Activated CD4-positive, CD25-positive, alpha-beta regulatory T cell (primary cell): ENCODE results near the gene CALML6.

Source experiments
- DNase-seq, 4 experiments: peaks; one replicate each; lab custom pipeline; 2025; lab: John Stamatoyannopoulos, UW

The CALML6 gene

DNA sequence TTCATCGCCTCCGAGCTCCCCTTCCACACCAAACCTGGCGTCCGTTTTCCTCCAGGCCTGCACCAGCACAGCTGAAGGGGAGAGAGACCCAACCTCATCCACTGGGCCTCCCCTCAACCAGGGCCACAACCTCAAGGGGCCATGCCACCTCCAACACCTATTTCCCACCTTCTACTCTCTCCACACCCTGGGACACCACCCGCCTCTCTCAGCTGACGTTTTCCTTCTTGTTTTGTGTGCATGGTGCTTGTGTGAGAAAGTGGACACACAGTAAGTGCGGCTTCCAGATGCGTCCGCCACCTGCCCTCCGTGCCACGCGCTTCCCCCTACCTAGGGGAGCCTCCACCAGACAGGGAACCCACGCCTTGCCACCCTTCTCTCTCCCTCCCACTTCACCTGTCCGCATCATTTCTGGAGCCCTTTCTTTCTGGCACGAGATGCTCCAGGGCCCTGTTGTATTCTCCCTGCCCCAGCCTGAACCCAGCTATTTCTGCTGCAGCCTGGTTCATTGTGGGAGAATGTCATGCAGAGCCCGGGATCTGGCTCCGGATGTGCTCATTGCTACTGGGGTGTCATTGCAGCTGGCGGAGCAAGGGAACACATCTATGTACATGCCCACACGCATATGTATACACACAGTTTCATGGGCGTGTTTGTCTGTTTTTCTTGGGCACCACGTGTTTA lies 22.8 kb upstream of the CALML6 start:
- no peak for DNase-seq

DNA sequence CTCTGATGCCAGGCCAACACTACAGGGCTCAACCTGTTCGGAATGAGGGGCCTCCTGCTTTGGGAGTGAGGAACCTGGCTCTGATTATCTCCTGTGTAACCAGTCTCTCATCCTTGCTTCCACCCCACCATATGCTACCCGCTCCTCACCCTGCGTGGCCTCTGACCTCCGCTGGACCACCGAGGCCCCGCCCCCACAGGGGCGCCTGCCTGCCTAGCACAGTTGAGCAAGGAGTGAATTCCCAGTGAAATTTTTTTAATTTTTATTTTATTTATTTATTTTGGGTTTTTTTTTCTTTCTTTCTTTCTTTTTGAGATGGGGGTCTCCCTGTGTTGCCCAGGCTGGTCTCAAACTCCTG lies 22.3 kb upstream of the CALML6 start:
- no peak for DNase-seq

DNA sequence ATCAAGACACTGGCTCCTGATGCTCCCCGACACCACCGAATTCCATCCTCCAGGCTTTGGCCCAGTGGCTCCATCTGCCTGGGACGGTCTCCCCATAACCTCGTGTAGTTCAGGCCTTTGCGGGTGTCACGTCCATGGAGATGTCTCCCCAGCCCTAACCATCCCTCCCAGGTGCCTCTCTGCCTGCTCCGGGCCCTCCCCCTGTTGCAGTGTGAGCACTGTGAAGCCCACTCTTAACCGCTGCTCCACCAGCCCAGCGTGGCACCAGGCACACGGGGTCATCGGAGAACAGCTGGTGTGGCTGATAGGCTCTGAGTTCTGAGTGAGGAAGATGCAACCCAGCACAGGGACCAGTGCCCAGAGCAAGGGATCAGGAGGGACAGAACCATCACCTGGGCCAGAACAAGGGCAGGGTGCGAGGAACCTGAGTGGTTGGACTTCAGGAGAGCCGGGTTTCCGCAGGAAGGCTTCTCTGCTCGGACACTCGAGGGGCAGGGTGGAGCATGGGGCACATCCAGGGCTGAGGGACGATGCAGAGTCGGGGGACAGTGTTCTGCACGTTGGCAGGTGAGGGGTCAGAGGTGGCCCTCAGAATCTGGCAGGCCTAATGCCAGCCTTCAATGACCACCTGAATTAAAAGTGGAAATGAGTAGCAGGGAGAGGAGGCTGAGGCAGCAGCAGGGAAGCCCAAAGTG lies 21.6 kb upstream of the CALML6 start:
- no peak for DNase-seq

DNA sequence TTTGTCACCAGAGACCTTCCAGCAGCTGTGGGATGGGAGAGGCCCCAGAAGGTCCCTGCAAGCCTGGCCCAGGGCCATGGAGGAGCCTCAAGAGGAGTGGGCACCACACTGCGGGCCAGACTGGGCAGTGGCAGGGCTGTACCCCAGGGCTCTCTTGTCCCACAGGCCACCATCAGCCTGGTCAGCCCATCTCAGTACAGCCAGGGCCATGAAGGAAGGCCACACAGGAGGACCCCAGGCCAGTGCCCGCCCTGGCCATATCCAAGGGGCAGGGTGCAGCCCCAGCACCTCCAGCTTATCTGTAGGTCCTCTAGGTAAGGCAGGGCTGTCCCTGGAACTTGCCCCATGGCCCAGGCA lies 21.1 kb upstream of the CALML6 start:
- DNase-seq = no peak

DNA sequence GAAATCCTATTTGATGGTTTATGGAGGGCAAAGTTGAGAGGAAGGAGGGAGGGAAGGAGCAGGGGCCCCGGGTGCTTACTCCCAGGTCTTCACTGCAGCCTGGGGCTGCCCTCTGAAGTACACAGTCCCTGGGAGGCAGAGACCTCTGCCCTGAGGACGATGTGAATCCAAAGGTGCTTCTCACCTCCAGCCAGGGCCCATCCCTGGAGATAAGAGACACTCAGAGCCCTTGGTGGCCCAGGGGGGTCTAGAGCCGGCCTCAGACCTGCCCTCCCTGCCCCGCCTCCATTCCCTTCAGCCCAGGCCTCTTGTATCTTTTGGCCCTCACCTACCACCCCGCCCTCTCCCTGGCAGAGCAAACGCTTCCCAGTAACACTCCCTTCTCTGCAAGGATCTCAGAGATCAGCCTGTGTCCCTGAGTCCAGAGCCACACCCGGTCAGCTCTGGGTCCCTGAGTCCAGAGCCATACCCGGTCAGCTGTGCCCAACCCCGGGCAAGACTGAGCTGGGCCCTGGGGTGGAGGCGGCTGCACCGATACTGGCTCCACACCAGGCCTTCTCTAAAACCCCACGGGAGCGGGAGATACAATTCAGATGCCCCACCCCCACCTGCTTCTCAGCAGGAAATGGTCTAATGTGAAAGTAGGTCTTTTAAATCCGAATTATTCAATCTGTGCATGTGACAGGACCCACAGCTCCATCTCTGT lies 20.6 kb upstream of the CALML6 start:
- DNase-seq = no peak

DNA sequence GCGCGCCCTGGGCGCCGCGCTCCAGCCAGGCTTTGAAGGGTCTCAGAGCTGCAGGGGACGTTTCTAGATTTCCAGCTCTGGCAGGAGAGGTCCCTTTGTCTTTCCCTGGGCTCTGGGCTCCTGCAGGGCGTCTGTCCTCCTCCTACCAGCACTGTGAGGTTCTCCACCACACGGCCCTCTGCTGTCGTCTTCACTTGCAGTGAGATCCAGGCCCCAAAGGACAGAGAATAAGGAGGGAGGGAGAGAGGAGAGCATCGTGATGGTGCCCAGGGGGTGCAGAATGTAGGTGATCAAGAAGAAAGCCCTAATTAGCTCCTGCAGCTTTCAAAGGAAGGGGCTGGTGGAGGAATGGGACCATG lies 20.0 kb upstream of the CALML6 start:
- DNase-seq = no peak

DNA sequence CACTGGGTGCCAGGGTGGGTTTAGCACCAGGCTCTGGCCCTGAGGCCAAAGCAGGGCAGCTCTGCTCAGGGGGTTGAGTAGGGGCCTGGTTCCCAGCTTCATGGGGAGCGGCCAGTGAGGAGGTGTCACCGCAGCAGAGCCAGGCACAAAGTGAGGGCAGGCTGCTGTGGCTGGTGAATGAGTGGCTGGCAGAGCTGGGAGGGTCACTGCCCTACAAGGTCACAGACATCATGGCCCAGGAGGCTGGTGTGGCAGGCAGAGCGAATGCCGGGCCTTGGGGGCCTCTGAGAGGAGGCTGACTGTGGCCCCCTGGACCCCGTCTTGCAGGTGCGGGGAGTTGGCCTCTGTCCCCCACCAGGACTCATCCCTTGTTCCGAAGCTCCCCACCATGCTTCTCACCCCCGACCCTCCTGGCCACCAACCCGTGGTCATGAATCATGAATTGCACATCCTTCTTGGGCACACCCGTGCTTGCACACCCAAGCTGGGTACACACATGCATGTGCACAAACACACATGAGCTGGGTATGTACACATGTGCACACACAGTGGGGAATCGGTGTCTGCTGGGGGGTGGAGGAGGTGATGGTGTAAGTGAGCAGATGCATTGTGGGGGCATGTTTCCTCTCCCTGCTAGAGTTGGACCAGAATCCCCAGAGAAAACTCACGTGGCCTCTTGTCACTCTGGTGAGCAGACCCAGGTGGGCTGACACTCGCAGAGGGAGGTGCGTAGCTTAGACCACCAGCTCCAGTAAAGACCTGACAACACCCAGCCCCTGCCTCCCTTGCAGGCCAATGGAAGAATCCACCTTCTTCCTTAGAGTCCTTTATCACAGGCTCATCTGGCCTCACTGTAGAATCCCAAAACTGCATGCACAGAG lies 19.4 kb upstream of the CALML6 start:
- DNase-seq = no peak

DNA sequence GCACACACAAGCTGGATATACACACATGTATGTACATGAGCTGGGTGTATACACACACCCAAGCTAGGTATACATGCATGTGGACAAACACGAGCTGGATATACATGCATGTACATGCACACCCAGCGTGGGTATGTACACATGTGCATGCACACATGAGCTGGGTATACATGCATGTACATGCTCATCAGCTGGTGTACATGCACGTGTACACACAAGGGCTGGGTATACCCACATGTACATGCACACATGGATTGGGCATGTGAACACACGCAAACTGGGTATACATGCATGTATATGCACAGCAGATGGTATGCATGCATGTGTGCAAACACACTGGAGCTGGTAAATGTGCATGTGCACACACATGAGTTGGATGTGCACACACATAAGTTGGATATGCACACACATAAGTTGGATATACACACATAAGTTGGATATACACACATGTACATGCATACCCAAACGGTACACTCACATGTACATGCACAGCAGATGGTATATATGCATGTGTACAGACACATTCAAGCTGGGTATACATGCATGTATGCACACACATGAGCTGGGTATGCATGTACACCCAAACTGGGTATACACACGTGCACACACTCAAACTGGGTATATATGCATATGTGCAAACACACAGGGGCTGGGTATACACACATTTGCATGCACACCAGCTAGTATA lies 16.7 kb upstream of the CALML6 start:
- no peak for DNase-seq

DNA sequence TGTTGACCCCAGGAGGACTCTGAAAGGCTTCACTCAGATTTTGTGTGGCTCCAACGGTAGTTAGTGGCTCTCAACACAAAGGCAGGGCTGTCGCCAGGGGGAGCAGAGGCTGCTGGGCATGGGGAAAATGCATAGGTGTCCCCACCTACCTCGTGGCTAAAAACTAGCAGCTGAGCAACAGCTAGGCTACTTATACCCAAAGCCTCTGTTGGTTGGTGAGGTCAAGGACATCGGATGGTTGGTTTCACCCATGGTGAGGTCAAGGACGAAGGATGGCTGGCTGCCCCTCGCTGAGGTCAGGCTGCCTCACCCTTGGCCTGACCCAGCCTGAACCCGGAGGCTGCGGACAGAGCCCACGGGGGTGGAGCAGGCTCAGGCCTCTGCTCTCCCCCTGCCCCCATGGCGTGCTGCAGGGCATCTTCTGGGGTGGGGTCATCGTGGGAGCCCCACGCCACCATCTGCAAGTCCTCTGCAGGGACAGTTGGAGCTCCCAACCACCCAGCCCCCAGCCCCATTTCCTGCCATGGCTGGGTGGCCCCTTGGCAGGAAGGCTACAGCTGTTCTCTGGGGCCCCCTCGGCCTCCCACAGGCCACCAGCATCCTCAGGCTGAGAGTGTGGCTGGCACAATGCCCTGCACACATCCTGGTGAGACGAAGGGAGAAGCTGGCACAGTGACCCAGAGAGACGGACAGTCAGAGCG lies 15.6 kb upstream of the CALML6 start:
- DNase-seq = no peak

DNA sequence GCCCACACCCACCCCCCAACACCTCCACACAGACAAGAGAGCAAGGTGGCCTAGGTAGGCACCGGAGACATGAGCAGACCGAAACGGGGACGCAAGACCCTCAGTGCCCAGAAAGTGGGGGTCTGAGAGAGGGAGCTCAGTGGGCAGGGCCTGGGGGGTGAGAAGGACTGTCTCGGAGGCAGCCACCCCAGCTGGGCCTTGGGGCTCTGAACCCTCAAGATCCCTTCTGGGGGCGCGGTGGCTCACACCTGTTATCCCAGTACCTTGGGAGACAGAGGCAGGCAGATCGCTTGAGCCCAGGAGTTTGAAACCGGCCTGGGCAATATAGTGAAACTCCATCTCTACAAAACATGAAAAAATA lies 15.1 kb upstream of the CALML6 start:
- DNase-seq = no peak

DNA sequence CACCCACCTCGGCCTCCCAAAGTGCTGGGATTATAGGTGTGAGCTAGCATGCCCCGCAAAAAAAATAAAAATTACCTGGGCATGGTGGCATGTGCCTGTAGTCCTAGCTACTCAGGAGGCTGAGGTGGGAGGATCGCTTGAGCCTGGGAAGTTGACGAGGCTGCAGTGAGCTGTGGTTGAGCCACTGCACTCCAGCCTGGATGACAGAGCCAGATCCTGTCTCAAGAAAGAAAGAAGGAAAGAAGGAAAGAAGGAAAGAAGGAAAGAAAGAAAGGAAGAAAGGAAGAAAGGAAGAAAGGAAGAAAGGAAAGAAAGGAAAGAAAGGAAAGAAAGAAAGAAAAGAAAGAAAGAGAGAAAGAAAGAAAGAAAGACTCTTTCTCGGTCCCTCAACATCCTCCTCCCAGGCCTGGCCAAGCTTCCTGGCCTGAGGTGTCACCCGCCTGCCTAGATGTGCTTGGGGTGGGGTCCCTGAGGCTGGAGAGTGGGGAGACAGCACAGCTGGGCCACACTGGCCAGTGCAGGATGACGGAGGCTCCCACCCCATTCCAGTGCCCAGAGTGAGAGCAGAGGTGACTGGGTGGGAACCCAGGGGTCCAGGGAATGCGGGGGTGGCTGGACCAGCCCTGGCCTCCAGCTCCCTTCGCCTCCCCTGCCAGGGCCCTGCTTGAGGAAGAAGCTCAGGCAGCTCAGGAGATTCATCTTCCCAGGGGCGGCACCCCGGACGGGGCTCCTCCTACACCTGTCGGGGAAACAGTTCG lies 14.0 kb upstream of the CALML6 start:
- DNase-seq = no peak

DNA sequence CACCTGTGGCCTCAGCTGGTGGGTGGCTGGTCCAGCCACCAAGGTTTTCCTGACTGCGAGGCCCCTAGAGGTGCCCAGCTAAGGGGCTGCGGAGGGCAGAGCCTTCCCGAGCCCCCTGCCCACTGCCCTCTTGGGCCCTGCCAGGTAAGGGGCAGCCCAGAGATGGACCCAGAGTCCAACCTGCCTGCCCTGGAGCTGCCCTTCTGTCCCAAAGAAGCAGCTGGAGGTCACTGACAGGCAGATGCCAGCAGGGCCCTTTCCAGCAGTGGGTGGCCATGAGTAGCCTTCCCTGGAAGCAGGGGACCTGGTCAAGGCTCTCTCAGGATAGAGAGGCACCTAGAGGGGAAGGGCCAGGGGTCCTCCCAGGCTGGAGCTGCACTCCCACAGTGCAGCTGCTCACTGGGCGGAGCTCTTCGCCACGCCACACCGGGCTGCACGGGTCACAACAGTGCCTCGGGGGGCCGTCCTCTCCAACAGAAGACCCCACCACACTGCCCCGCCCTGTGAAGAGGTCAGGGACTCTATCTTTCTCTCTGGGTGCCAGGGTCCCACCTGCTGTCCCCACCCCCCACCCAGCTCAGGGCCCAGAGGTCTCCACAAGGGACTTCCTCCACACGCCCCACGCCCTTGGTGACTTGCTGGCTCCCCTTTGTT lies 13.3 kb upstream of the CALML6 start:
- no peak for DNase-seq

DNA sequence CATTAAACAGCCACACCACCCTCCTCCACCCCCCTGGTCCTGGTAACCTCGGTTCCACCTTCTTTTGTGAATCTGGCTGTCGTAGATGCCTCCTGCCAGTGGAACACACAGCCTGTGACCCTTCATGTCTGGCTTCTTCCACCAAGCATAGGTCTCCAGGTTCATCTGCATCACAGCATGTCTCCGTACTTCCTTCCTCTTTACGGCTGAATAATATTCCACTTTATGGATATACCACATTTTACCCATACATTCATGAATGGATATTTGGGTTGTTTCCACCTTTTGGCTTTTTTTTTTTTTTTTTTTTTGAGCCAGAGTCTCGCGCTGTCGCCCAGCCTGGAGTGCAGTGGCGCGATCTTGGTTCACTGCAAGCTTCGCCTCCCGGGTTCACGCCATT lies 11.8 kb upstream of the CALML6 start:
- no peak for DNase-seq

DNA sequence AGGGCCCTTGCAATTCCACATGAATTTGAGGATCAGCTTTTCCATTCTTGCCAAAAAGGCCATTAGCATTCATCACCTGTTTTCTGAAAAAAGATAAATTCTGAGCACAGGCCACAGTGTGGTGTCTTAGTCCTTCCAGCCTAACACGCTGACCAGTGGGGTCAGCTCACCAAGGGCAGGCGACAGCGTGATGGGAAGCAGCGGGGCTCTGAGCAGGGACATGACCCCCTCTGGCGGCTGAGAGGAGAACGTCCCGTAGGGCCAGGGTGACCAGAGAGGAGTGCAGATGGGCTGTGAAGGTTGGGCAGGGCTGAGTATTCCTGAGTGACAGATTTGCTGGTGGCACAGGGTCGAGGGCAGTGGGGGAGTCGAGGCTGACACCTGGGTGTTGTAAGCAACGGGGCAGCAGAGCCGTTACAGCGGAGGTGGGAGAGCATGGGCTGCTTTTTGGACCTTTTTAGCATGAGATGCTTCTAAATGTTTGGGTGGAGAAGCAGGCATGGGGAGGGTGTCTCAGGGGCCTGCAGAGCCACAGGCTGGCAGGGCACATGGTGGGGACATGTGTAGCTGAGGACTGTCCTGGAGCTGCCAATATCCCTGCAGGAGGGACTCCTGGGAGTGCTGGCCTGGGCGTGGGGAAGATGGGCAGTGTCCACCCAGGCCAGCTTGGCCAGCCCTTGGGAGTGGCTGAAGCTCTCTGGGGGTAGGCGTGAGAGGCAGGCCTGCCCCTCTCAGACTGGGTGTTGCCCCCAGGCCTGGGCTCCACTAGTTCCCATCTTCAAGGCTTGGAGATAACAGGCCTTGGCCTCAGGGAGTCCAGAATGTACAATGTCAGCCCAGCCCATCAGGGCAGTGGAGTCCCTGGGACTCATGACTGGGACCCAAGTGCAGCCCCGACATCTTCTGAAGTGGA lies 8.6 kb upstream of the CALML6 start:
- DNase-seq = peak; percentile 26 to 40 (median 35)

DNA sequence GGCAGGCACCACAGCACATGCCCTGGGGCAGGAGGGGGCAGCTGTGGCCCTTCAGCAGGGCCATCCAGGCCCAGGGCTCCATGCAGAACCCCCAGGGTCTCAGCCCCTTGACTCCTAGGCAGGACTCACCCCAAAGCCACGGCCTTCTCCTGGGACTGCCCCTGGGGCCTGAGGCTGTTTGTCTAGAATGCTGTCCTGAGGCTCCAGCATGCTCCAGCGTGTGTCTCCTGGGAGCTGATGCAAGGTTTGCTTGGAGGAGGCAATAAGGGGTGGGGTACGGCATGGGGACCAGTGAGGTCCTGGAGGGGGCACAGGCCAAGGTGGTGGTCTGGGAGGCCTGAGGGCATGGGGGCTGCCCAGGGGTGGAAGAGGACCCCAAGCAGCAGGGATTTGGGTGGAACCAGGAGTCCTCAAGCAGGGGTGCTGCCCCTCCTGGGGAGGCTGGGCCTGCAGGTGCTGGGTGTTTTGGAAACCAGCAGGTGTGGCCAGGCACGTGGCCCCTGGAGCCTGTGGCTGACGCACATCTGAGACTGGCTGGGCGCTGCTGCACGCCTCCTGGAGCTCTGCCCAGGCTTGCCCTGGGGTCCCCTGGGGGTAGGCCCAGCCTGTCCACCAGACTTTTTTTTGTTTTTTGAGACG lies 7.8 kb upstream of the CALML6 start:
- DNase-seq = no peak

DNA sequence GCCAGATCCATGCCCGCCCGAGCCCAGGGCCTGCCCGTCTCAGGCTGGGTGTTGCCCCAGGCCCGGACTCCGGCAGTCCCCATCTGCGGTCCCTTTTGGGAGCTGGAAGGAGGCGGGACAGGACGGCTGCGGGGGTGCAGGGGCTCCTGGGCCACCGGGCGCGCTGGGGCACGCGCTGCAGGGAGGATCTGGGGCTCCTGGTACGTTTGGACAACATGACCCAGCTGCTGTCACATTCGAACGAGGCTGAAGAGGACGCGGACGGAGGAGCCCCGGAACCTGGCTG lies 6.6 kb upstream of the CALML6 start:
- DNase-seq = no peak

DNA sequence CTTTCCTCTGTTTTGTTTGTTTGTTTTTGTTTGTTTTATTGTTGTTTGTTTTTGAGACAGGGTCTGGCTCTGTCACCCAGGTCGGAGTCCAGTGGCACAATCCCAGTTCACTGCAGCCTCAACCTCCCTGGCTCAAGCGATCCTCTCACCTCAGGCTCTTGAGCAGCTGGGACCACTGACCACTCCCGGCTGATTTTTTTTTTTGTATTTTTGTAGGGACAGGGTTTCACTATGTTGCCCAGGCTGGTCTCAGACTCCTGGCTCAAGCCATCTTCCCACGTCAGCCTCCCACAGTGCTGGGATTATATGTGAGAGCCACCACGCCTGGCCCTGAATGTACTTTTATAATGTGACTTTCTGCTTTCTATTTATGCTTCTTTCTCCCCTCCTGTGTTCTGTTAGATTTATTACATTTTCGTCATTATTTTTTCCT lies 5.0 kb upstream of the CALML6 start:
- no peak for DNase-seq

DNA sequence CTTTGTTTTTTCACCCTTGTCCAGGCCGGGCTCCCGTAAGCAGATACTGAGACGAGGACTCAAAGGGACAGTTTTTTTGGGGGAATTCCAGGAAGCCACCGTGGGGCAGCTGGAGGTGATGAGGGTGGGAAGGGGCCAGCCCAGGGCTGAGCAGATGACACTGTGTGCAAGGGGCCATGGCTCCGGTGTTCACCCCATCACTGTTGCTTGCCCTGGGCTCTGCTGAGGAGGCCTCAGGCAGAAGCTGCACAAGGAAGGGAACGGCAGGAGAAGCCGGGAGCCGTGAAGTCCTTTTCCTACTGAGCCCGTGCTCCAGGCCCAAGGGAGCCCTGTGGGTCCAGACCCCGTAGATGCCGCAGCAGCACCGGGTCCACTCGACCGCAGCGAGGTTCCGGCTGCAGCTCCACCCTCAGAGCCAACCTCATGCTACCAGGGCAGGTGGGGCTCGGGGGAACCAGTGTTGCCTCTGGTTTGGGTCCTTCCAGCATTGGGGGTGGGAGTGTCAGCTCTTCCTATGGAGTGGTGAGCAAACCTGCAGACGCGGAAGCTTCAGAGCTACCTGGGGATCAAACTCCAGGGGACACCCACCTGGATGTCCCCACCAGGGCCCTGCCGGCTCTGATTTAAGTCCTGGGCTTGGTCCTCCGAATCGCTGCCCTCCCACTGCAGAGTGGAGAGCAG lies 4.3 kb upstream of the CALML6 start:
- DNase-seq = no peak
